Ureter (tissue), 1 donor: ENCODE measurements around the gene PHOX2A. TPM values are rescaled to one million over a fixed set of nuclear protein-coding genes. Genes with fewer than 3 reads are reported as not detected.
"Not testable (repeated sequence)": the region's sequence is repeated elsewhere in the genome, so short reads cannot be mapped to it uniquely, and the experiment has no call there.

Source experiments
- DNase-seq: peaks from one replicate; pipeline ENCODE4 v3.0.0-alpha.2; 2020; ENCODE audit warnings: low spot score
- total RNA-seq: library from RNA; stranded (reverse); gene quantifications from one replicate; pipeline ENCODE4 v1.2.4, GENCODE V29; 2023
- donor health status: DM: yes; HTN: yes; CAD: no.

PHOX2A gene
- total RNA-seq, 1 donor from 2014 or later = not detected

DNA sequence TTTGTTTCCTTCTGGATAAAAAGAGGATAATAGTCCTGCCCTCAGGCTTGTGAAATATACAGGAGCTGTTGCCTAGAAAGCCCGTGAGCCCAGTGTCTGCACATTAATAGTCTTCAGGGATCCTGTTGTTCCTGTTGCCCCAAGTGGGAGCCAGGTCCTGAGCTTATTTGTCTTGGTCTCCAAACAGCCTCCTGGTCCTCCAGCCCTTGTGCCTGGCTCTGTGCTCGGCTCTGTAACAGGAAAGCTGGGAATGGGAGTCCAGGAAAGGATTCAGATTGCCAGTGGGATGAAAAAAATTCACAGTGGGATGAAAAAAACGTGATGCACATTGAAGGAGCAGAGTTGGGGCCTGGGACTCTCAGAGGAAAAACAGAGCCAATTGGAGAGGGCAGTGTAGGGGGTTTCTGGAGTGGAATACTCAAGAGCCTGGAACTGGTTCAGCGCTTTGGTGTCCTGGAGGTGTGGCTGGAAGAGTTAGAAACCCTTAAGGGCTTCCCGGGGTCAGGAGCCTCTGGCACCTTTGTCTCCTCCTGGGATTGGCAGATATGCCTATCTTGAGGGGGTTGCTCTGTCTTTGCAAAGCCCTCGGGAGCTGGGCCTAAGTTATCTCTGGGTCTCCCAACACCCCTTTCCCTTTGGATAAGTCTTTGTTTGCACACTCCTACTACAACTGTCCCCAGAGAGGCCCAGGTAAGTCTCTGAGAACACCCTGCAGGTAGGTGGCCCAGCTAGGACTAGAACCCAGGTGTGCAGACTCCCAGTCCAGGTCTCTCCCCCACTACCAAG lies 21.7 kb downstream of the PHOX2A start:
- DNase-seq = peak; percentile 39

DNA sequence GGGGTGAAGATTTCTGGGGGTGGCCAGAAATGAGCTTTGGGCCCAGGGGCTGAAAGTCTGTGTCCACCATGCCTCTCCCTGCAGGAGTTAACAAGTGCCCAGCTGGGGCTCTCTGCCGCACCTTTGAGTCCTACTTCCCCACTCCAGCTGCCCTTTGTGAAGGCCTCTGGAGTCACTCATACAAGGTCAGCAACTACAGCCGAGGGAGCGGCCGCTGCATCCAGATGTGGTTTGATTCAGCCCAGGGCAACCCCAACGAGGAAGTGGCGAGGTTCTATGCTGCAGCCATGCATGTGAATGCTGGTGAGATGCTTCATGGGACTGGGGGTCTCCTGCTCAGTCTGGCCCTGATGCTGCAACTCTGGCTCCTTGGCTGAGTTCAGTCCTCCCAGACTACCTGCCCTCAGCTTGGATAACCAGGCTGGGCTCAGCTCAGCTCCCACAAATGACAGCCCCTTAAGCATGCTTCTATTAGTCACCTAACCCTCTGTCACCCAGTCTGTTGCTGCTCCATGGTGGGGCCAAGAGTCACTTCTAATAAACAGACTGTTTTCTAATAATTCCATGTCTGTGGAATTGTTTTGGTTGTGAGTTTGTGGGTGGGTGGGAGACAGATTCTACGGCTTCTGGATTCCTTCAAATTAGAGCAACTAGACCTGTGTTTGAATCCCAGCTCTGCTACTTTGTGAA lies 22.4 kb downstream of the PHOX2A start:
- peak; percentile 48 for DNase-seq

DNA sequence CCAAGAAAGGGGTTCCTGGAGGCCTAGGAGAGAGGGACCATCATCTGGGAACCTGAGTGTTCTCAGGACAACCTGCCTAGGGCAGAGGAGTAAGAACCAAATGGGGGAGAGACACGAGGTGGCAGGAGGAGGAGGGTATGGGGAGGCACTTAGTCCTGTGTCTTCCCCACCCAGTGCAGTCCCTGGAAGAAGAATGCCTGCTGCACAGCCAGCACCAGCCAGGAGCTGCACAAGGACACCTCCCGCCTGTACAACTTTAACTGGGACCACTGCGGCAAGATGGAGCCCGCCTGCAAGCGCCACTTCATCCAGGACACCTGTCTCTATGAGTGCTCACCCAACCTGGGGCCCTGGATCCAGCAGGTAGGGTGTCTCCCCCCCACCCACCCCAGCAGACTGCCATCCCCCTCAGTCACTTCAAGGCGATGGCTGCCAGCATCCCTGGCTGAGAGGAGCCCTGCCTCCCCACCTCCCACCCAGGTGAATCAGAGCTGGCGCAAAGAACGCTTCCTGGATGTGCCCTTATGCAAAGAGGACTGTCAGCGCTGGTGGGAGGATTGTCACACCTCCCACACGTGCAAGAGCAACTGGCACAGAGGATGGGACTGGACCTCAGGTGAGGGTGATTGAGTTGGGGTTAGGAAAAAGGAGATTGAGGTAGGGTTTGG lies 23.1 kb downstream of the PHOX2A start:
- peak; percentile 39 for DNase-seq

DNA sequence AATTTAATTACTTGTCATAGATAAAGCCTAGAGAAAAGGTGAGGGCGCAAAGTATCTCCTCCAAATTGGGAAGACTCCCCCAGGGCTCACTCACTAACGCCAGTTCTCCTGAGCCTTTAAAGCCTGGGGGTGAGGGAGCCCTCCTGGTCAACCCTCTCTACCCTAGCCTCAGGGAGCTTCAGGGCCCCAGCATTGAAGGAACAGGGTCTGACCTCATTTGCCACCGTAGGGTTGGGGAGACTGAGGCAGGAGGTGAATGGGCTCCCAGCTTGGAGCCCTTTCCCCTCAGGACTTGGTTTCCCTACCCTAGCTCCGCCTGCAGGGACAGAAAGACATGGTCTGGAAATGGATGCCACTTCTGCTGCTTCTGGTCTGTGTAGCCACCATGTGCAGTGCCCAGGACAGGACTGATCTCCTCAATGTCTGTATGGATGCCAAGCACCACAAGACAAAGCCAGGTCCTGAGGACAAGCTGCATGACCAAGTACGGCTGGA lies 25.7 kb downstream of the PHOX2A start:
- peak; percentile 36 for DNase-seq

- DNase-seq = peak; percentile 22
Observed at GRCh38 chr11:72217841-72218240, 26.1 kb downstream of the PHOX2A start.

DNA sequence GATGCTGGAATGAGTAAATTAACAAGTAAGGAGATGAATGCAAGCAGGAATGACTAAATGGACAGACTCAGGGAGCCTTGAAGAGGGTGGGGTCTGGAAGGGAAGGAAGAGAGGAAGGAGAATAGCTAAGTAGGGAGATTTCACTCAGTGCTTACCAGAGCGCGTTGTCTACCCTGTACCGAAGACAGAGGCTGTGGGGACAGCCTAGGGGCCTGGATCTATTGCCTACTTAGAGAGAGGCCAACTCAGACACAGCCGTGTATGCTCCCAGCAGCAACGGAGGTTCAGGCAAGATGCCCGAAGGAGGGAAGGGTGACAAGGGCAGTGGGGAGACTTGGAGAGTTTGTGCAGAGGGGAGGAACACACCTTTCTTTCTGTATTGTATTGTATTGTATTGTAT lies 27.3 kb downstream of the PHOX2A start, which contains the start of gene FOLR2:
TSS of gene FOLR2 (plus strand) at position 157 of the 400 bp plus-strand sequence. CDS start 1,791 bp downstream, outside the sequence.
- DNase-seq = peak; percentile 28

DNA sequence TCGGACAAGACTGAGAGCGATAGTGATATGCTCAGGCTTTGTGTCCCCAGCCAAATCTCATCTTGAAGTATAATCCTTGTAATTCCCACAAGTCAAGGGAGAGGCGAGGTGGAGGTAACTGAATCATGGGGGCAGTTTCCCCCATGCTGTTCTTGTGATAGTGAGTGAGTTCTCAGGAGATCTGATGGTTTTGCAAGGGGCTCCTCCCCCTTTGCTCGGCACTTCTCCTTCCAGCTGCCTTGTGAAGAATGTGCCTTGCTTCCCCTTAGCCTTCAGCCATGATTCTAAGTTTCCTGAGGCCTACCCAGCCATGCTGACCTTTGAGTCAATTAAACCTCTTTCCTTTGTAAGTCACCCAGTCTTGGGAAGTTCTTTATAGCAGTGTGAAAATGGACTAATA lies 34.9 kb downstream of the PHOX2A start:
- peak; percentile 23 for DNase-seq

GRCh38 chr11:72208281-72208680 lies 35.7 kb downstream of the PHOX2A start:
- no peak for DNase-seq

- not testable (repeated sequence) for DNase-seq
Observed at GRCh38 chr11:72206794-72207193, 37.2 kb downstream of the PHOX2A start.

DNA sequence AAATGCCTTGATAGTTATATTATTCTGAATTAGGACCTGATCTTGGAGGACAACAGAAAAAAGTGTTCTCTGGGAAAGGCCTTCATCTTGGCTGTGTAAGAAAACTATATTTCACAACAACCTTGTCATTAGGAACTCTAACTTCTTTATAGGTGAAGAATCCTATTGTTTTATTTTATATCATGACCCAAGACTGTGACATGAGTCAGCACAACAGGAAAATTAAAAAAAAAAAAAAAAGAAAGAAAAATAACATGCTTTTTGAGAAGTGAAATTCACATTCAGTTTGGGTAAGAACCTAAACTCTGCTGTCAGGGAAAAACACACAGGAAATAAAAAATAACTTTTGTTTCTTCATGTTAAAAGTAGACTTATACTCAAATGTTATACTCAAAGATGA lies 39.1 kb downstream of the PHOX2A start:
- no peak for DNase-seq

- DNase-seq = peak; percentile 20
Observed at GRCh38 chr11:72203163-72203562, 40.8 kb downstream of the PHOX2A start.

GRCh38 chr11:72202571-72202970 lies 41.4 kb downstream of the PHOX2A start:
- peak; percentile 17 for DNase-seq

GRCh38 chr11:72201445-72201844 lies 42.5 kb downstream of the PHOX2A start:
- DNase-seq = not testable (repeated sequence)

DNA sequence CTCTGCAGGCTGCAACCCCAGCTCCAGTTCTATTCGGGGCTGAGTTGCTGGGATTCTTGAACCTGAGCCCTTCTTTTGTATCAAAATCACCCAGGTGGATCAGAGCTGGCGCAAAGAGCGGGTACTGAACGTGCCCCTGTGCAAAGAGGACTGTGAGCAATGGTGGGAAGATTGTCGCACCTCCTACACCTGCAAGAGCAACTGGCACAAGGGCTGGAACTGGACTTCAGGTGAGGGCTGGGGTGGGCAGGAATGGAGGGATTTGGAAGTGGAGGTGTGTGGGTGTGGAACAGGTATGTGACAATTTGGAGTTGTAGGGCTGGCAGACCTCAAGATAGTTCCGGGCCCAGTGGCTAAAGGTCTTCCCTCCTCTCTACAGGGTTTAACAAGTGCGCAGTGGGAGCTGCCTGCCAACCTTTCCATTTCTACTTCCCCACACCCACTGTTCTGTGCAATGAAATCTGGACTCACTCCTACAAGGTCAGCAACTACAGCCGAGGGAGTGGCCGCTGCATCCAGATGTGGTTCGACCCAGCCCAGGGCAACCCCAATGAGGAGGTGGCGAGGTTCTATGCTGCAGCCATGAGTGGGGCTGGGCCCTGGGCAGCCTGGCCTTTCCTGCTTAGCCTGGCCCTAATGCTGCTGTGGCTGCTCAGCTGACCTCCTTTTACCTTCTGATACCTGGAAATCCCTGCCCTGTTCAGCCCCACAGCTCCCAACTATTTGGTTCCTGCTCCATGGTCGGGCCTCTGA lies 48.3 kb downstream of the PHOX2A start:
- no peak for DNase-seq

DNA sequence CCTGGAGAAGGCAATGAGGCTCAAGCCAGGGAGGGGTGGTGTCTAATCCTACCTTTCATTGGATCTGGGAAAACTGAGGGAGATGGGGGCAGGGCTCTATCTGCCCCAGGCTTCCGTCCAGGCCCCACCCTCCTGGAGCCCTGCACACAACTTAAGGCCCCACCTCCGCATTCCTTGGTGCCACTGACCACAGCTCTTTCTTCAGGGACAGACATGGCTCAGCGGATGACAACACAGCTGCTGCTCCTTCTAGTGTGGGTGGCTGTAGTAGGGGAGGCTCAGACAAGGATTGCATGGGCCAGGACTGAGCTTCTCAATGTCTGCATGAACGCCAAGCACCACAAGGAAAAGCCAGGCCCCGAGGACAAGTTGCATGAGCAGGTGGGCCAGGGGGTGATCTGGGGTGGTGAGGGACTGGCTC lies 52.0 kb downstream of the PHOX2A start, which contains the start of gene FOLR1:
TSS of gene FOLR1 (plus strand) at position 180 of the 421 bp plus-strand sequence. CDS start at position 214, 34 bp downstream.
- DNase-seq = no peak

DNA sequence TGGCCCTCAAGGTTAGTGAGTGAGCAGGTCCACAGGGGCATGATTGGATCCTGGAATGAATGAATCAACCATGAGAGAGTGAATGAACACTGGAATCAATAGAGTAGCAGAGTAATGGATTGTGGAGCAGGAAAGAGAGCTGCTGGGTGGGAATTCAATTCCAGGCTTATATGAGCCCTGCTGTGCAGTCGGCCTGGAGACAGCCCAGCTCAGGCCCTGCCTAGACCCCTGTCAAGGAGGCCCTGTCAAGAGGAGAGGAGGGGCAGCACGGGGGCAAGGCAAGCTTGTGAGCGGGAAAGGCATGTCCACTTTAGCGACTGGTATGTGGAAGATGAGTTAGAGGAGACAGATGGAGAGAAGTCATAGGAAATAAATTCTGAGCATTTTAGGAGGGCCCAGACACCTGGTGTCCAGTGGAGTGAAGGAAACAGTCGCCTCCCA lies 53.3 kb downstream of the PHOX2A start:
- no peak for DNase-seq

DNA sequence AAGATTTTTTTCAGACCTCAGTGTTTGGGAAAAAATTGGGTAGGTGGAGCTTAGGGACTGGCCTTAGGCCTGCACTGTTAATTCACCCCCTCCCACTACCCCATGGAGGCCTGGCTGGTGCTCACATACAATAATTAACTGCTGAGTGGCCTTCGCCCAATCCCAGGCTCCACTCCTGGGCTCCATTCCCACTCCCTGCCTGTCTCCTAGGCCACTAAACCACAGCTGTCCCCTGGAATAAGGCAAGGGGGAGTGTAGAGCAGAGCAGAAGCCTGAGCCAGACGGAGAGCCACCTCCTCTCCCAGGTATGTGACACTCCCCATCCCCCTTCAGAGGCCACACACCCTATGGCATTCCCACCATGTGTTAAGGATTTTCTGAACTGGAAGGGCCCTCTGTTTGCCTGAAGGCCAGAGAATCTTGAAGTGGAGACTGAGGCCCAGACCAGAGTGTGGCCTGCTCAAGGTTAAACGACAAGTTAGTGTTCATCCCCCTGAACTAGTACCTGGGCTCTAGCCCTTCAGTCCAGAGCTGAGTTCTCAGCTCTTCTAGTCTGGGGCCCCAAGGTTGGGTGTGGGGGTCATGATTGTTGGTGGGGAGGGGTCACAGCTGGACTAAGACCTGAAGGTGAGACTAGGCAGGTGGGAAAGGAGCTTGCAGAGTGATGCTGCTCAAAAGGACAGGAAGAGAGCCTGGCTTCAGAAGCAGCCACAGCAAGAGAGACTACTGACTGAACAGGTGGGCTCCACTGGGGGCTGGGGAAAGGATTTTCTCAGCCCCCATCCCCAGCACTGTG lies 54.3 kb downstream of the PHOX2A start:
- no peak for DNase-seq
